ENCODE data around the gene CHI3L1. TPM values are rescaled to one million over a fixed set of nuclear protein-coding genes. Genes with fewer than 3 reads are reported as not detected.

Gene CHI3L1
- total RNA-seq, 1 experiment from 2014 or later: not detected

- H3K9ac ChIP-seq (ENCODE audit: low read length): peak overlapping the region; percentile 36; the same call in 1 of the 2 replicates
- intact Hi-C loops (cut with micrococcal nuclease): no loop called here
- no peaks in the 10 kb centered on the region for H3K9me3 ChIP-seq (ENCODE audit: control insufficient read depth in 1 of 2, insufficient read depth in 1 of 2, low read depth in 1 of 2, low read length in 2 of 2)
- H3K27ac ChIP-seq (ENCODE audit: low read depth, low read length): no peak overlapping the region
- no TSS peak for BruUV-seq (replicated peaks)
- H3K9me2 ChIP-seq (ENCODE audit: insufficient read depth): no peaks in the 10 kb centered on the region
- no peak for TF ChIP-seq ZNF274 (IDR thresholded peaks at IDR 0.05; ENCODE audit: low read depth, low read length)
- no peak for TF ChIP-seq CEBPB (IDR thresholded peaks at IDR 0.05; ENCODE audit: low read depth)
- H2AFZ ChIP-seq (ENCODE audit: low read depth, low read length, poor library complexity, severe bottlenecking): no peak overlapping the region
- no peaks in the 10 kb centered on the region for H3K36me3 ChIP-seq (ENCODE audit: control insufficient read depth in 1 of 2, insufficient read depth in 2 of 2, low read length in 2 of 2)
- ChIA-PET POLR2A (no interaction called here), CTCF (no interaction called here), RAD21 (ENCODE audit: low non-redundant PET in 1 of 2, low total read pairs in 2 of 2, uncharacterized antibody in 2 of 2, unreplicated experiment in 2 of 2) (interaction anchor here in 1 of 2 experiments (0.6 kb wide), 1 partner anchor 56 kb away, joined by 3 read pairs; no protein-coding TSS in a partner anchor)
- peaks cover 21 to 60% of the 10 kb centered on the region in 2 experiments for H3K4me1 ChIP-seq (ENCODE audit: control insufficient read depth in 1 of 2, insufficient read depth in 2 of 2, low read length in 2 of 2)
- no peaks in the 10 kb centered on the region for H3K79me2 ChIP-seq (ENCODE audit: insufficient read depth, low read length)
- ATAC-seq: no peak
- H3K4me3 ChIP-seq (replicated peaks in 1 of 2; ENCODE audit: low read depth in 1 of 2, low read length in 2 of 2): no peak overlapping the region
- no peaks in the 10 kb centered on the region for H4K20me1 ChIP-seq (ENCODE audit: insufficient read depth)
- no peaks in the 10 kb centered on the region for H3K27me3 ChIP-seq (ENCODE audit: insufficient read depth, low read length)
- H3K4me2 ChIP-seq (ENCODE audit: low read length): peak overlapping the region; percentile 84
- no peak for DNase-seq (ENCODE audit: low read depth, low spot score)
Observed at GRCh38 chr1:203178821-203179666, 7.5 kb downstream of the CHI3L1 start.

- Histone ChIP-seq H2AFZ (ENCODE audit: low read depth, low read length, poor library complexity, severe bottlenecking) (no peak overlapping the region), H3K9me3 (ENCODE audit: control insufficient read depth in 1 of 2, insufficient read depth in 1 of 2, low read depth in 1 of 2, low read length in 2 of 2) (no peaks in the 10 kb centered on the region), H3K9me2 (ENCODE audit: insufficient read depth) (no peaks in the 10 kb centered on the region), H4K20me1 (ENCODE audit: insufficient read depth) (no peaks in the 10 kb centered on the region), H3K4me3 (replicated peaks in 1 of 2; ENCODE audit: low read depth in 1 of 2, low read length in 2 of 2) (peak overlapping the region; percentile 6 to 37; a peak in 3 of 4 replicates), H3K36me3 (ENCODE audit: control insufficient read depth in 1 of 2, insufficient read depth in 2 of 2, low read length in 2 of 2) (no peaks in the 10 kb centered on the region), H3K4me2 (ENCODE audit: low read length) (peak overlapping the region; percentile 84), H3K9ac (ENCODE audit: low read length) (peak overlapping the region; percentile 36), H3K4me1 (ENCODE audit: control insufficient read depth in 1 of 2, insufficient read depth in 2 of 2, low read length in 2 of 2) (peaks cover 26 to 70% of the 10 kb centered on the region in 2 experiments), H3K79me2 (ENCODE audit: insufficient read depth, low read length) (no peaks in the 10 kb centered on the region), H3K27me3 (ENCODE audit: insufficient read depth, low read length) (no peaks in the 10 kb centered on the region), H3K27ac (ENCODE audit: low read depth, low read length) (peak overlapping the region; percentile 50)
- BruUV-seq (replicated peaks): no TSS peak
- peak; percentile 81 for ATAC-seq
- ChIA-PET RAD21 (ENCODE audit: low non-redundant PET in 1 of 2, low total read pairs in 2 of 2, uncharacterized antibody in 2 of 2, unreplicated experiment in 2 of 2) (interaction anchor here in 1 of 2 experiments (1.2 kb wide), 1 partner anchor 38 kb away, joined by 5 read pairs; no protein-coding TSS in a partner anchor), CTCF (interaction anchor here (1.5 kb wide), 1 partner anchor 50 kb away, joined by 4 read pairs; the partner anchor contains the start of gene ADORA1), POLR2A (no interaction called here)
- intact Hi-C loops (cut with micrococcal nuclease): no loop called here
- DNase-seq (ENCODE audit: low read depth, low spot score): peak; percentile 76
- TF ChIP-seq SP1 (IDR thresholded peaks at IDR 0.05; ENCODE audit: low read depth): peak; percentile 66
- TF ChIP-seq EZH2 (IDR thresholded peaks at IDR 0.05): no peak
- no peak for TF ChIP-seq ATF3 (IDR thresholded peaks at IDR 0.05)
- TF ChIP-seq ZNF274 (IDR thresholded peaks at IDR 0.05; ENCODE audit: low read depth, low read length): no peak
- TF ChIP-seq YY1 (IDR thresholded peaks at IDR 0.05; ENCODE audit: extremely low read depth, insufficient replicate concordance, low read depth, low read length): no peak
- TF ChIP-seq ZFX (IDR thresholded peaks at IDR 0.05): no peak
- no peak for TF ChIP-seq EZH2phosphoT487 (IDR thresholded peaks at IDR 0.05; ENCODE audit: borderline replicate concordance)
- 0 out of 2 replicates have a peak, but pooled peaks have one; percentile 24 for TF ChIP-seq POLR2AphosphoS5 (IDR thresholded peaks at IDR 0.05; ENCODE audit: low read depth, low read length)
- no peak for TF ChIP-seq CTCF (IDR thresholded peaks at IDR 0.05 in 2 of 3, conservative IDR thresholded peaks at IDR 0.05 in 1 of 3; ENCODE audit: borderline replicate concordance in 1 of 3, insufficient read depth in 1 of 3, low read depth in 2 of 3, low read length in 2 of 3)
- no peak for TF ChIP-seq FOSL1 (IDR thresholded peaks at IDR 0.05; ENCODE audit: low read depth)
- peak; percentile 93 for TF ChIP-seq TCF7L2 (IDR thresholded peaks at IDR 0.05; ENCODE audit: borderline replicate concordance, extremely low read depth, insufficient read depth, insufficient read length)
- no peak for TF ChIP-seq CEBPB (IDR thresholded peaks at IDR 0.05; ENCODE audit: low read depth)
- TF ChIP-seq JUND (IDR thresholded peaks at IDR 0.05): peak; percentile 52; the same call in 1 of the 2 replicates
- TF ChIP-seq EGR1 (IDR thresholded peaks at IDR 0.05; ENCODE audit: low read depth): no peak
Observed at GRCh38 chr1:203178083-203178482, 8.4 kb downstream of the CHI3L1 start.
